Fibroblast of lung (primary cell): ENCODE measurements around the gene TTC22. TPM values are rescaled to one million over a fixed set of nuclear protein-coding genes. Genes with fewer than 3 reads are reported as not detected.

Experiments
- DNase-seq, 2 donors: peaks; one replicate each; pipeline versions ENCODE4 v3.0.0 to v3.0.0-alpha.2; 2010; ENCODE audit warnings: low read depth in 2 of 2
- H2AFZ ChIP-seq: 2 replicates; pipeline ENCODE4 v1.5.1; 2012; ENCODE audit warnings: low read length, control low read depth, inconsistent platforms
- H3K27ac ChIP-seq: 2 replicates; pipeline ENCODE4 v1.5.1; 2011; ENCODE audit warnings: low read length, control low read depth; ENCODE audit not compliant: insufficient read depth
- H3K27me3 ChIP-seq: 2 replicates; pipeline ENCODE4 v1.5.1; 2011; ENCODE audit warnings: mild to moderate bottlenecking, low read length; ENCODE audit not compliant: control insufficient read depth, insufficient read depth
- H3K36me3 ChIP-seq: 2 replicates; pipeline ENCODE4 v1.5.1; 2011; ENCODE audit warnings: low read length; ENCODE audit not compliant: control insufficient read depth, insufficient read depth
- H3K4me1 ChIP-seq: 2 replicates; pipeline ENCODE4 v1.5.1; 2011; ENCODE audit warnings: low read length; ENCODE audit not compliant: control insufficient read depth, insufficient read depth; ENCODE audit errors: extremely low read depth
- H3K4me2 ChIP-seq: 2 replicates; pipeline ENCODE4 v1.5.1; 2011; ENCODE audit warnings: low read length, control low read depth; ENCODE audit not compliant: insufficient read depth; ENCODE audit errors: extremely low read depth
- H3K4me3 ChIP-seq, 4 experiments: fragments of 200-600 bp in 1 of 4; sonication (generic) in 1 of 4; replicated peaks in 1 of 4; 2 replicates each; pipeline ENCODE4 v1.5.1; 2011 to 2016; ENCODE audit warnings: low read length in 4 of 4, low read depth in 3 of 4, mild to moderate bottlenecking in 3 of 4, control low read depth in 2 of 4, inconsistent platforms in 1 of 4, mixed read lengths in 1 of 4; ENCODE audit not compliant: insufficient read depth in 1 of 4; ENCODE audit errors: control extremely low read depth in 1 of 4
- H3K79me2 ChIP-seq: 2 replicates; pipeline ENCODE4 v1.5.1; 2012; ENCODE audit warnings: mild to moderate bottlenecking, low read length, inconsistent platforms; ENCODE audit not compliant: control insufficient read depth, insufficient read depth
- H3K9ac ChIP-seq: 2 replicates; pipeline ENCODE4 v1.5.1; 2011; ENCODE audit warnings: mild to moderate bottlenecking, low read length, control low read depth; ENCODE audit not compliant: insufficient read depth
- H3K9me3 ChIP-seq: 2 replicates; pipeline ENCODE4 v1.5.1; 2012; ENCODE audit warnings: low read depth, low read length; ENCODE audit not compliant: control insufficient read depth, insufficient read depth
- H4K20me1 ChIP-seq: 2 replicates; pipeline ENCODE4 v1.5.1; 2011; ENCODE audit warnings: low read length; ENCODE audit not compliant: control insufficient read depth, insufficient read depth; ENCODE audit errors: extremely low read depth
- EZH2 ChIP-seq: IDR thresholded peaks from 2 replicates; pipeline ENCODE4 v1.5.1; 2012; ENCODE audit warnings: low read length, control low read depth, mild to moderate bottlenecking; ENCODE audit errors: missing control alignments
- polyA plus RNA-seq, 2 donors: library from polyadenylated mRNA; depleted of rRNA in 1 of 2; stranded (reverse) in 1 of 2; unstranded in 1 of 2; fragments of >200 nt; gene quantifications; 2 replicates each; pipeline ENCODE4 v1.2.1, GENCODE V29; 2011 to 2012; ENCODE audit warnings: missing spikeins in 1 of 2
- total RNA-seq: library from RNA; depleted of rRNA; stranded (reverse); fragments of >200 nt; gene quantifications from 2 replicates; pipeline ENCODE4 v1.2.1, GENCODE V29; 2014
- TF ChIP-seq, protein P1 (sequence below), 2 donors: IDR thresholded peaks in 1 of 2; conservative IDR thresholded peaks in 1 of 2; 1 replicate in 1 of 2; 2 replicates in 1 of 2; pipeline ENCODE4 v1.5.1; 2011 to 2012; ENCODE audit warnings: low read length in 2 of 2, control low read depth in 1 of 2, inconsistent platforms in 1 of 2, low read depth in 1 of 2, mild to moderate bottlenecking in 1 of 2

The TTC22 gene
- total and polyA plus RNA-seq, 2 donors (not counting 1 experiment from before 2014, with no cell fraction given), result not detected

DNA sequence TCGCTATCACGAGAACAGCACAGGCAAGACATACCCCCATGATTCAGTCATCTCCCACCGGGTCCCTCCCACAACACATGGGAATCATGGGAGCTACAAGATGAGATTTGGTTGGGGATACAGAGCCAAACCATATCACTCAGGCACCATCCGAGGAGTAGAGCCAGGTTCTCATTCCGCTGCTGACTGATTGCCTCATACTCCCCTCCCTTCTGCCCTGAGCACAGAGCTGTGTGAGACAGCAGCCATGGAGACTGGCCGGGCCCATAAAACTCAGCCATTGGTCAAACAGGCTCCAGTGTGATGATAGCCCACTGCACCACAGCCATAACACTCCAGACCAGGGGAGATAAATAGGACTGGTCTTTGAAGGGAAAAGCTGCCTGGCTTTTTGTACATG lies 62.9 kb downstream of the TTC22 start:
- H3K36me3 ChIP-seq, result peaks cover 13% of the 10 kb centered on the region
- DNase-seq, result no peak

DNA sequence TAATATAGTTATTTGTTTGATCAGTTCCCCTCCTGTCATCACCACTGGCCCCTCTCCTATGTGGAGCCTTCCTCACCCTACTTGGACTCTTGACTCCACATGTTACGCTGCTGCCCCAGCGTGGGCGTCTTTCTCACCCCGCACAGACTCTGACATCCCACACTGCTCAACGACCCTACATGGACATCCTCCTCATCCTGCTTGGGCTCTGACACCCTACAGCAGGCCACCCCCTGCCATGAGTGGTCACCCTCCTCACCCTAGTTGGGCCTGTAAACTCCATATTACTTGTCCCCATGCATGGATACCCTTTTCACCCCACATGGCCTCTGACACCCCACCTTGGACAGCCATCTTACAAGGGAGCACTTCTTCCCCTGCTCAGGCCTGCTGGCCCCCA lies 64.4 kb downstream of the TTC22 start:
- peaks cover 14% of the 10 kb centered on the region for H3K36me3 ChIP-seq
- H3K9ac ChIP-seq, result no peak overlapping the region
- no peak overlapping the region for H3K4me2 ChIP-seq
- no peaks in the 10 kb centered on the region for H3K27me3 ChIP-seq
- H2AFZ ChIP-seq, result no peak overlapping the region
- no peaks in the 10 kb centered on the region for H4K20me1 ChIP-seq
- H3K4me3 ChIP-seq, result no peak overlapping the region
- H3K79me2 ChIP-seq, result no peaks in the 10 kb centered on the region
- H3K27ac ChIP-seq, result no peak overlapping the region
- TF ChIP-seq, protein P1, sequence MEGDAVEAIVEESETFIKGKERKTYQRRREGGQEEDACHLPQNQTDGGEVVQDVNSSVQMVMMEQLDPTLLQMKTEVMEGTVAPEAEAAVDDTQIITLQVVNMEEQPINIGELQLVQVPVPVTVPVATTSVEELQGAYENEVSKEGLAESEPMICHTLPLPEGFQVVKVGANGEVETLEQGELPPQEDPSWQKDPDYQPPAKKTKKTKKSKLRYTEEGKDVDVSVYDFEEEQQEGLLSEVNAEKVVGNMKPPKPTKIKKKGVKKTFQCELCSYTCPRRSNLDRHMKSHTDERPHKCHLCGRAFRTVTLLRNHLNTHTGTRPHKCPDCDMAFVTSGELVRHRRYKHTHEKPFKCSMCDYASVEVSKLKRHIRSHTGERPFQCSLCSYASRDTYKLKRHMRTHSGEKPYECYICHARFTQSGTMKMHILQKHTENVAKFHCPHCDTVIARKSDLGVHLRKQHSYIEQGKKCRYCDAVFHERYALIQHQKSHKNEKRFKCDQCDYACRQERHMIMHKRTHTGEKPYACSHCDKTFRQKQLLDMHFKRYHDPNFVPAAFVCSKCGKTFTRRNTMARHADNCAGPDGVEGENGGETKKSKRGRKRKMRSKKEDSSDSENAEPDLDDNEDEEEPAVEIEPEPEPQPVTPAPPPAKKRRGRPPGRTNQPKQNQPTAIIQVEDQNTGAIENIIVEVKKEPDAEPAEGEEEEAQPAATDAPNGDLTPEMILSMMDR (conservative IDR thresholded peaks at IDR 0.05 in 1 of 2, IDR thresholded peaks at IDR 0.05 in 1 of 2; ENCODE audit: low read depth in 1 of 2, low read length in 2 of 2), result no peak
- TF ChIP-seq EZH2, result no peak
- DNase-seq, result no peak
- H3K4me1 ChIP-seq, result no peaks in the 10 kb centered on the region
- H3K9me3 ChIP-seq, result no peaks in the 10 kb centered on the region

More for the DNA sequence above, 62.9 kb downstream of the TTC22 start:
- H3K9ac ChIP-seq, result no peak overlapping the region
- no peak overlapping the region for H3K4me2 ChIP-seq
- H3K27ac ChIP-seq, result no peak overlapping the region
- no peaks in the 10 kb centered on the region for H3K27me3 ChIP-seq
- TF ChIP-seq EZH2, result no peak
- TF ChIP-seq, protein P1 (conservative IDR thresholded peaks at IDR 0.05 in 1 of 2, IDR thresholded peaks at IDR 0.05 in 1 of 2; ENCODE audit: low read depth in 1 of 2, low read length in 2 of 2), result no peak
- no peaks in the 10 kb centered on the region for H3K9me3 ChIP-seq
- H3K4me1 ChIP-seq, result no peaks in the 10 kb centered on the region
- H4K20me1 ChIP-seq, result no peaks in the 10 kb centered on the region
- H3K4me3 ChIP-seq, result no peak overlapping the region
- no peaks in the 10 kb centered on the region for H3K79me2 ChIP-seq
- H2AFZ ChIP-seq, result no peak overlapping the region

Other genes with a start within 250 kb of the TTC22 start
- gene FAM151A, start 177.8 kb downstream of the TTC22 start, total RNA-seq, result not detected in 2 replicates
- not detected in 2 replicates for gene FAM151A, start 177.8 kb downstream of the TTC22 start, polyA plus RNA-seq
- under 0.01 and 0.33 TPM in 2 replicates for gene MROH7, start 159.5 kb downstream of the TTC22 start, total RNA-seq
- gene MROH7, start 159.5 kb downstream of the TTC22 start, polyA plus RNA-seq, result 0.01 TPM in 1 of 2 replicates, not detected in the other
- gene TTC4, start 85.5 kb downstream of the TTC22 start, total RNA-seq, result 18.2 and 19.3 TPM in 2 replicates
- gene TTC4, start 85.5 kb downstream of the TTC22 start, polyA plus RNA-seq, result 19.8 and 30.5 TPM in 2 replicates
- 4.4 and 5.4 TPM in 2 replicates for gene PARS2, start 36.8 kb downstream of the TTC22 start, total RNA-seq
- 3.4 TPM in 2 replicates for gene PARS2, start 36.8 kb downstream of the TTC22 start, polyA plus RNA-seq
- gene DHCR24, start 85.9 kb upstream of the TTC22 start, total RNA-seq, result 98.9 and 329 TPM in 2 replicates
- 217 and 314 TPM in 2 replicates for gene DHCR24, start 85.9 kb upstream of the TTC22 start, polyA plus RNA-seq
- not detected in 2 replicates for gene TMEM61, start 179.3 kb upstream of the TTC22 start, total RNA-seq
- gene TMEM61, start 179.3 kb upstream of the TTC22 start, polyA plus RNA-seq, result not detected in 2 replicates
- not detected in 2 replicates for gene BSND, start 197.6 kb upstream of the TTC22 start, total RNA-seq
- gene BSND, start 197.6 kb upstream of the TTC22 start, polyA plus RNA-seq, result not detected in 2 replicates
- 1.0 and 2.0 TPM in 2 replicates for gene PCSK9, start 238.2 kb upstream of the TTC22 start, total RNA-seq
- gene PCSK9, start 238.2 kb upstream of the TTC22 start, polyA plus RNA-seq, result 0.61 and 0.70 TPM in 2 replicates